GM23248 (cell line): Measurements from ENCODE around the gene PALD1.

Source experiments
- EZH2 ChIP-seq: fragments of 200-600 bp; sonication (generic); IDR thresholded peaks from 2 replicates; pipeline ENCODE4 v1.6.1; 2018; ENCODE audit warnings: antibody characterized with exemption, mild to moderate bottlenecking; ENCODE audit not compliant: insufficient read depth, poor library complexity, severe bottlenecking
- EZH2phosphoT487 ChIP-seq: fragments of 200-600 bp; sonication (generic); IDR thresholded peaks from 2 replicates; pipeline ENCODE4 v1.6.1; 2018; ENCODE audit warnings: antibody characterized with exemption, moderate library complexity, mild to moderate bottlenecking, low read depth; ENCODE audit not compliant: insufficient read depth

- TF ChIP-seq EZH2 (no peak), EZH2phosphoT487 (no peak)
These were observed 18.6 kb upstream of the PALD1 start for GRCh38 chr10:70459774-70460490.
